Epithelial cell of esophagus (primary cell): ENCODE data around the gene KRTAP5-8.

Source experiments
- DNase-seq: peaks from one replicate; pipeline ENCODE4 v3.0.0; 2010; ENCODE audit warnings: low read depth
- H3K4me3 ChIP-seq: 2 replicates; pipeline ENCODE4 v1.5.1; 2011; ENCODE audit warnings: mild to moderate bottlenecking, low read length, control low read depth
- TF ChIP-seq, protein P1 (sequence below): IDR thresholded peaks from 2 replicates; pipeline ENCODE4 v1.5.1; 2011; ENCODE audit warnings: low read depth, mild to moderate bottlenecking, low read length, control low read depth, inconsistent platforms; ENCODE audit not compliant: insufficient read depth; ENCODE audit errors: missing control alignments

Gene KRTAP5-8

DNA sequence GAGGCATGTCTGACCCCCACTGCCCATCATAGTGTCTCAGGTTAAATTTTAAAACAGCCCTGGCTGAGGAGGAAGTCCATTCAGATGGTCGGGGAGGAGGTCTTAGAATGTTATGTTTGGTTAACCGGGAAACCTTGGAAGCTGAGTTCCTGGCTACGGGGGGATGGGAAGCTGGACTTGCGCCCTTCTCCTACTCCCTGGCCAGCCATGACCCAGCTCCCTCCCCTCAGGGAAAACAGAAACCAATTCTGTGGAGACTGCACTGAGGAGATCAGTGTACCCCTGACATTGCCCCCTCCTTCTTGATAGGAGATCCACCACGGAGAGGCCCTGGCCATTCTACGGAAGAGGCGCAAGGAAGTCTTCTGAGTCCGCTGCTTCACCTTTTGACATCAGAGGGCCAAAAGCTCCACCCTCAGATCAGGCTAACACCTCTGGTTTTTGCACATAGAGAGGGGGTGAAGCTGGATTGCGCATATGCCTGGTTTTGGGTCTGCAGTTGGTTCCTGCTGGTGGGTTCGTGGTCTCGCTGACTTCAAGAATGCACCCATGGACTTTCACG lies 7.7 kb downstream of the KRTAP5-8 start:
- H3K4me3 ChIP-seq, result no peak overlapping the region
- TF ChIP-seq, protein P1, sequence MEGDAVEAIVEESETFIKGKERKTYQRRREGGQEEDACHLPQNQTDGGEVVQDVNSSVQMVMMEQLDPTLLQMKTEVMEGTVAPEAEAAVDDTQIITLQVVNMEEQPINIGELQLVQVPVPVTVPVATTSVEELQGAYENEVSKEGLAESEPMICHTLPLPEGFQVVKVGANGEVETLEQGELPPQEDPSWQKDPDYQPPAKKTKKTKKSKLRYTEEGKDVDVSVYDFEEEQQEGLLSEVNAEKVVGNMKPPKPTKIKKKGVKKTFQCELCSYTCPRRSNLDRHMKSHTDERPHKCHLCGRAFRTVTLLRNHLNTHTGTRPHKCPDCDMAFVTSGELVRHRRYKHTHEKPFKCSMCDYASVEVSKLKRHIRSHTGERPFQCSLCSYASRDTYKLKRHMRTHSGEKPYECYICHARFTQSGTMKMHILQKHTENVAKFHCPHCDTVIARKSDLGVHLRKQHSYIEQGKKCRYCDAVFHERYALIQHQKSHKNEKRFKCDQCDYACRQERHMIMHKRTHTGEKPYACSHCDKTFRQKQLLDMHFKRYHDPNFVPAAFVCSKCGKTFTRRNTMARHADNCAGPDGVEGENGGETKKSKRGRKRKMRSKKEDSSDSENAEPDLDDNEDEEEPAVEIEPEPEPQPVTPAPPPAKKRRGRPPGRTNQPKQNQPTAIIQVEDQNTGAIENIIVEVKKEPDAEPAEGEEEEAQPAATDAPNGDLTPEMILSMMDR, result no peak
- no peak for DNase-seq

DNA sequence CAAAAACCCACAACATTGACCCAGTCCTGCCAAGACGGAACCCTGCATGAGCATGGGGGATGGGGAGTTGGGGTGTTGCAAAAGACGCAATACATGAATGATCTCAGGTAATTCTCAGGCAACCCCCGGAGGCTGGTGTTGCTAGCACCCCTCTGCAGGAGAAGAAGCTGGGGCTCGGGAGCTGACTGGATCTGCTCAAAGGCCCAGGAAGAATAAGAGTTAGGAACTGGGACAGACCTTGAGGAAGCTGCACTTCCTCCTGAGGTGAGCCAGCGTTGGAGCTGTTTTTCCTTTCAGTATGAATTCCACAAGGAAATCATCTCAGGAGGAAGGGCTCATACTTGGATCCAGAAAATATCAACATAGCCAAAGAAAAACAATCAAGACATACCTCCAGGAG lies 10.3 kb downstream of the KRTAP5-8 start, which contains the start of gene KRTAP5-9:
Gene KRTAP5-9 (plus strand): TSS at position 301 of the 400 bp plus-strand sequence. CDS start 238 bp downstream, outside the sequence.
- DNase-seq, result no peak
- no peak within 1 kb of the TSS for H3K4me3 ChIP-seq

DNA sequence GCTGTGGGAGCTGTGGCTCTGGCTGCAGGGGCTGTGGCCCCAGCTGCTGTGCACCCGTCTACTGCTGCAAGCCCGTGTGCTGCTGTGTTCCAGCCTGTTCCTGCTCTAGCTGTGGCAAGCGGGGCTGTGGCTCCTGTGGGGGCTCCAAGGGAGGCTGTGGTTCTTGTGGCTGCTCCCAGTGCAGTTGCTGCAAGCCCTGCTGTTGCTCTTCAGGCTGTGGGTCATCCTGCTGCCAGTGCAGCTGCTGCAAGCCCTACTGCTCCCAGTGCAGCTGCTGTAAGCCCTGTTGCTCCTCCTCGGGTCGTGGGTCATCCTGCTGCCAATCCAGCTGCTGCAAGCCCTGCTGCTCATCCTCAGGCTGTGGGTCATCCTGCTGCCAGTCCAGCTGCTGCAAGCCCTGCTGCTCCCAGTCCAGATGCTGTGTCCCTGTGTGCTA lies 10.9 kb downstream of the KRTAP5-8 start:
- H3K4me3 ChIP-seq, result no peak overlapping the region
- TF ChIP-seq, protein P1, result no peak
- no peak for DNase-seq

More for the DNA sequence above, 10.3 kb downstream of the KRTAP5-8 start, which contains the start of gene KRTAP5-9:
- TF ChIP-seq, protein P1, result no peak

DNA sequence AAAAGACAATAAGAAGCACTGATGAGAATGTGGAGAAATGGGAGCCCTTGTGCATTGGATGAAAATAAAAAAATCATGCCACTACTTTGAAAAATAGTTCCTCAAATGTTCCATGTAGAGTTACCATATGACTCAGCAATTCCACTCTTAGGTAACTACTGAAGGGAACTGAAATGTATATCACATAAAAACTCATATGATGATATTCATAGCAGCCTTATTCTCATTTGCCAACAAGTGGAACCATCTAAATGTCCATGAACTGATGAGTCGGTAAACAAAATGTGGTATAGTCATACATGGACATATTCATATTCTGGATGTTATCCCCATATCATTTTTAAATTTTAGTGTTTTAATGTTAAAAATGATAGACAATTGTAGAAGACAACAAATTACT lies 13.9 kb downstream of the KRTAP5-8 start:
- no peak overlapping the region for H3K4me3 ChIP-seq
- TF ChIP-seq, protein P1, result no peak
- DNase-seq, result no peak

DNA sequence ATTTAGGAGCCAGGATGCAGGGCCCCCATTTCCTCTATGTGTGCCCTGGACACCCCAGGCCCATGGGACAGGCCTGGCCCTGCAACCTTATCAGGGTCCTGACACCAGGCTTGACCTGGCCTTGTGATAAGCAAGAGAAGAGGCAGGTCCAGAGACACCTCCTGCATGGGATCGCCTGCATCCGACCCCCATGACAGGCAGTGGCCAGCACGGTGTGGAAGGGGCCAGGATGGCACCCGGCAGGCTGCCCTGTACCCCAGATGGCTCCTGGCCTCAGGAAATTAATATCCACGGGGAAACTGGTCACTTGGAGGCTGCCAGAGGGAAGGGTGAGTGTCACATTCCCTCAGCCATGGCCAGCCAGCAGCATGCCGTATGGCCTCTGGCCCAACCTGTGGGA lies 17.2 kb downstream of the KRTAP5-8 start:
- H3K4me3 ChIP-seq, result no peak overlapping the region
- TF ChIP-seq, protein P1, result no peak

DNA sequence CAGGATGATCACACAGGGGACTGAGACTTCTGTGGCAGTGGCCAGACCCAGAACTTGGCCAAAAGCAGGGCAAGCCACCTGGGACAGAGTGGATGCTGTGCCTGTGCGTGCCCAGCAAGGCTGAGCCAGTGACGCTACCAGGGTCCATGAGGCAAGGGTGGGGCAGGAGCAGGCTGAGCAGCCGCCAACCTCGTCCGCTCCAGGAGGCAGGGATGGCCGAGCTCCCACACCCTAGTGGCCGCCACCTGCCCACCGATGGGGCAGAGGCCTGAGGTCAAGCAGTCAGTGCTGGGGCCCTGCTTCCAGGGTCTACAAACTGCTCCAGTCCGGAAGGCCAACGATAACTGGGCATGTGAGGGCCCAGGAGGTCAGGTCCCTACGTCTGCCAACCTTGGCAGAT lies 17.7 kb downstream of the KRTAP5-8 start:
- TF ChIP-seq, protein P1, result no peak
- H3K4me3 ChIP-seq, result no peak overlapping the region
- no peak for DNase-seq

More for the DNA sequence above, 17.2 kb downstream of the KRTAP5-8 start:
- DNase-seq, result no peak

DNA sequence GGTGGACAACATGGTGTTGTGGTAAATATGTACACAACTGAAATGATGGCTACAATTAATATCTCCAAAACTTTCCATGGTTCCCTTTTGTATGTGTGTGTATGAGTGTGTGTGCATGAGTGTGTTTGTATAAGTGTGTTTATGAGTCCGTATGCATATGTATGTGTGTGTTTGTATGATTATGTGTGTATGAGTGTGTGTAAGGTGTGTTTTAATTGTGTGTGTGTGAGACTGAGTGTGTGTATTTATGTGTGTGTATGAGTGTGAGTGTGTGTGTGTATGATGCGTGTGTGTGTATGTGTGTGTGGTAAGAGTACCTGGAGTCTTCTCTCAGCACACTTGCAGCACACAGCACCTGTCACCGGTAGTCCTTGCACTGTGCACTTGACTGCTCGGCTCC lies 18.2 kb downstream of the KRTAP5-8 start:
- TF ChIP-seq, protein P1, result no peak

More for the DNA sequence above, 18.2 kb downstream of the KRTAP5-8 start:
- DNase-seq, result no peak
- no peak overlapping the region for H3K4me3 ChIP-seq
